Endothelial cell of umbilical vein (primary cell): Measurements from ENCODE around the gene SLC38A1. TPM values are rescaled to one million over a fixed set of nuclear protein-coding genes. Genes with fewer than 3 reads are reported as not detected.

Source experiments
- BruUV-seq: library from RNA; stranded (reverse); fragments of 400-500 nt; replicated peaks from 2 replicates; lab custom pipeline; 2021; lab: Mats Ljungman, UMichigan
- CTCF ChIA-PET: fragments of 300-600, 350-600 bp; sonication (Branson Sonifier 250); formaldehyde crosslinking; loops from one replicate; lab custom pipeline; 2021; ENCODE audit warnings: antibody characterized with exemption, inconsistent platforms; lab: Charles Lee
- POLR2A ChIA-PET: fragments of 300-600, 350-600 bp; sonication (Branson Sonifier 250); formaldehyde crosslinking; loops from one replicate; lab custom pipeline; 2021; ENCODE audit warnings: antibody characterized with exemption, inconsistent platforms; lab: Charles Lee
- DNase-seq: peaks from one replicate; pipeline ENCODE4 v3.0.0-alpha.2; 2011; ENCODE audit warnings: low read depth, low spot score
- FAIRE-seq: peaks from 2 replicates; lab custom pipeline; 2011; peaks lifted over from hg19 to GRCh38; lab: Jason Lieb, UNC
- H2AFZ ChIP-seq: 2 replicates; pipeline ENCODE4 v1.6.0; 2012; ENCODE audit warnings: low read depth, low read length, control low read depth, inconsistent platforms
- H3K27ac ChIP-seq: 2 replicates; pipeline ENCODE4 v1.5.1; 2011; ENCODE audit warnings: low read depth, mild to moderate bottlenecking, control low read depth, low read length, moderate library complexity; ENCODE audit not compliant: insufficient read depth
- H3K27me3 ChIP-seq, 2 experiments: 2 replicates each; pipeline versions ENCODE4 v1.6.0 to v1.6.1; 2011; ENCODE audit warnings: low read length in 2 of 2, mixed read lengths in 1 of 2; ENCODE audit not compliant: control insufficient read depth in 2 of 2, insufficient read depth in 2 of 2
- H3K36me3 ChIP-seq, 2 experiments: 2 replicates in 1 of 2; 3 replicates in 1 of 2; pipeline ENCODE4 v1.5.1; 2011; ENCODE audit warnings: low read length in 2 of 2, mild to moderate bottlenecking in 1 of 2, moderate library complexity in 1 of 2; ENCODE audit not compliant: control insufficient read depth in 2 of 2, insufficient read depth in 2 of 2; ENCODE audit errors: extremely low read depth in 1 of 2
- H3K4me1 ChIP-seq: 3 replicates; pipeline ENCODE4 v1.5.1; 2011; ENCODE audit warnings: mild to moderate bottlenecking, low read length; ENCODE audit not compliant: control insufficient read depth, insufficient read depth; ENCODE audit errors: extremely low read depth
- H3K4me2 ChIP-seq: 2 replicates; pipeline ENCODE4 v1.6.1; 2011; ENCODE audit warnings: low read length, control low read depth, mixed read lengths; ENCODE audit not compliant: insufficient read depth
- H3K4me3 ChIP-seq, 3 experiments: fragments of 200-600 bp in 1 of 3; sonication (generic), shearing (Covaris generic) in 1 of 3; replicated peaks in 1 of 3; 2 replicates each; pipeline ENCODE4 v1.5.1; 2011 to 2016; ENCODE audit warnings: control low read depth in 3 of 3, low read length in 3 of 3, mild to moderate bottlenecking in 2 of 3, inconsistent platforms in 1 of 3, low read depth in 1 of 3, moderate library complexity in 1 of 3; ENCODE audit not compliant: insufficient read depth in 1 of 3
- H3K79me2 ChIP-seq: 2 replicates; pipeline ENCODE4 v1.6.0; 2012; ENCODE audit warnings: low read length, inconsistent platforms; ENCODE audit not compliant: control insufficient read depth, insufficient read depth
- H3K9ac ChIP-seq: replicated peaks from 2 replicates; pipeline ENCODE3; 2011; ENCODE audit warnings: low read length, control low read depth; ENCODE audit not compliant: insufficient read depth; ENCODE audit errors: extremely low read depth
- H3K9me1 ChIP-seq: replicated peaks from 3 replicates; pipeline ENCODE4 v1.6.0; 2011; ENCODE audit warnings: mild to moderate bottlenecking, low read length; ENCODE audit not compliant: control insufficient read depth, insufficient read depth; ENCODE audit errors: extremely low read depth
- H3K9me3 ChIP-seq: replicated peaks from 2 replicates; pipeline ENCODE4 v1.5.1; 2012; ENCODE audit warnings: low read length, inconsistent platforms; ENCODE audit not compliant: control insufficient read depth, insufficient read depth
- H4K20me1 ChIP-seq: replicated peaks from 2 replicates; pipeline ENCODE3; 2011; ENCODE audit warnings: mild to moderate bottlenecking, low read length; ENCODE audit not compliant: control insufficient read depth, insufficient read depth; ENCODE audit errors: extremely low read depth
- CTCF ChIP-seq, 2 donors: IDR thresholded peaks; 1 replicate in 1 of 2; 2 replicates in 1 of 2; pipeline ENCODE4 v1.5.1; 2011; ENCODE audit warnings: low read length in 2 of 2, mild to moderate bottlenecking in 2 of 2, moderate library complexity in 2 of 2, control low read depth in 1 of 2, inconsistent platforms in 1 of 2, low read depth in 1 of 2; ENCODE audit not compliant: insufficient read depth in 1 of 2; ENCODE audit errors: extremely low read depth in 1 of 2
- EZH2 ChIP-seq: IDR thresholded peaks from 2 replicates; pipeline ENCODE4 v1.6.1; 2012; ENCODE audit warnings: borderline replicate concordance, low read depth, mild to moderate bottlenecking, moderate library complexity, low read length, inconsistent platforms; ENCODE audit not compliant: severe bottlenecking
- FOS ChIP-seq: IDR thresholded peaks from 2 replicates; pipeline ENCODE4 v1.6.1; 2011; ENCODE audit warnings: mild to moderate bottlenecking, low read length, moderate library complexity, borderline replicate concordance; ENCODE audit not compliant: insufficient read depth
- GATA2 ChIP-seq: IDR thresholded peaks from 2 replicates; pipeline ENCODE4 v1.7.0; 2011; ENCODE audit warnings: low read depth, mild to moderate bottlenecking, moderate library complexity, mixed read lengths, low read length; ENCODE audit not compliant: insufficient read length, insufficient read depth
- JUN ChIP-seq: IDR thresholded peaks from 2 replicates; pipeline ENCODE4 v1.6.1; 2011; ENCODE audit warnings: borderline replicate concordance, low read depth; ENCODE audit not compliant: insufficient read length, insufficient read depth
- MYC ChIP-seq: IDR thresholded peaks from one replicate; pipeline ENCODE4 v1.6.1; 2011; ENCODE audit warnings: mild to moderate bottlenecking, low read depth, low read length
- POLR2A ChIP-seq: IDR thresholded peaks from 2 replicates; pipeline ENCODE4 v1.6.1; 2012; ENCODE audit warnings: low read depth, mild to moderate bottlenecking, control low read depth, low read length
- POLR2AphosphoS5 ChIP-seq: IDR thresholded peaks from 2 replicates; pipeline ENCODE4 v1.6.1; 2012; ENCODE audit warnings: low read depth, mild to moderate bottlenecking, control low read depth, low read length, moderate library complexity; ENCODE audit not compliant: insufficient read depth
- dilution Hi-C: fragments of 300-500 bp; cut with MboI; formaldehyde crosslinking; loops from one replicate; pipeline ENCODE4 v1.15.0; 2019; ENCODE audit warnings: low sequenced_read_pairs; ENCODE audit not compliant: extremely low pct_ligation_motif_present
- intact Hi-C: fragments of 100-400 bp; cut with micrococcal nuclease; formaldehyde crosslinking; loops from one replicate; pipeline ENCODE4 v1.10.0; 2022
- polyA plus RNA-seq, 4 experiments: library from polyadenylated mRNA; depleted of rRNA in 3 of 4; stranded (reverse) in 3 of 4; unstranded in 1 of 4; fragments of >200 nt; gene quantifications; 2 replicates each; pipeline versions ENCODE4 v1.2.1 to v1.2.3, GENCODE V29; 2011 to 2012; ENCODE audit warnings: missing spikeins in 1 of 4
- total RNA-seq: library from RNA; stranded (reverse); gene quantifications from 2 replicates; pipeline ENCODE4 v1.2.3, GENCODE V29; 2021
- TF ChIP-seq, protein P1 (sequence below): IDR thresholded peaks from 2 replicates; pipeline ENCODE4 v1.6.1; 2011; ENCODE audit not compliant: insufficient read depth, insufficient read length

SLC38A1 gene
- total and polyA plus RNA-seq, 2 donors (not counting 3 experiments of a cell fraction or from before 2014, with no cell fraction given) = 23.6 to 86.4 TPM

- intact Hi-C loops (no loop called here), dilution Hi-C loops (no loop called here)
- no peaks in the 10 kb centered on the region for H4K20me1 ChIP-seq
- POLR2A ChIA-PET = no interaction called here
- H3K27me3 ChIP-seq = peaks cover 6 to 9% of the 10 kb centered on the region in 2 experiments
- H3K9me3 ChIP-seq = no peaks in the 10 kb centered on the region
- FAIRE-seq = no peak
- H3K4me2 ChIP-seq = no peak overlapping the region
- no peaks in the 10 kb centered on the region for H3K79me2 ChIP-seq
- peaks cover 1% of the 10 kb centered on the region for H3K4me1 ChIP-seq
- CTCF ChIA-PET = no interaction called here
- BruUV-seq = no TSS peak
- H3K9ac ChIP-seq = no peak overlapping the region
- H3K27ac ChIP-seq = no peak overlapping the region
- H3K36me3 ChIP-seq = no peaks in the 10 kb centered on the region
- DNase-seq = no peak
- H3K9me1 ChIP-seq = no peaks in the 10 kb centered on the region
- no peak overlapping the region for H2AFZ ChIP-seq
- TF ChIP-seq FOS (no peak), MYC (no peak), POLR2A (no peak), GATA2 (no peak), POLR2AphosphoS5 (no peak), CTCF (IDR thresholded peaks at IDR 0.05; ENCODE audit: extremely low read depth in 1 of 2, insufficient read depth in 1 of 2, low read depth in 1 of 2, low read length in 2 of 2) (no peak), EZH2 (no peak), JUN (no peak)
- TF ChIP-seq, protein P1, sequence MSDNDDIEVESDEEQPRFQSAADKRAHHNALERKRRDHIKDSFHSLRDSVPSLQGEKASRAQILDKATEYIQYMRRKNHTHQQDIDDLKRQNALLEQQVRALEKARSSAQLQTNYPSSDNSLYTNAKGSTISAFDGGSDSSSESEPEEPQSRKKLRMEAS = no peak
- H3K4me3 ChIP-seq = no peak overlapping the region
Measured at GRCh38 chr12:46147144-46147543, 121.7 kb downstream of the SLC38A1 start.
